Myocyte (in vitro differentiated cells): ENCODE results near the gene LPIN3. TPM values are rescaled to one million over a fixed set of nuclear protein-coding genes. Genes with fewer than 3 reads are reported as not detected.

ENCODE experiments used
- DNase-seq: peaks from one replicate; pipeline ENCODE4 v3.0.0-alpha.2; 2012; ENCODE audit warnings: low read depth
- total RNA-seq: library from RNA; depleted of rRNA; stranded (reverse); fragments of >200 nt; gene quantifications from 2 replicates; pipeline ENCODE4 v1.2.3, GENCODE V29; 2014

Gene LPIN3
- total RNA-seq, 1 donor from 2014 or later: 7.7 TPM

DNA sequence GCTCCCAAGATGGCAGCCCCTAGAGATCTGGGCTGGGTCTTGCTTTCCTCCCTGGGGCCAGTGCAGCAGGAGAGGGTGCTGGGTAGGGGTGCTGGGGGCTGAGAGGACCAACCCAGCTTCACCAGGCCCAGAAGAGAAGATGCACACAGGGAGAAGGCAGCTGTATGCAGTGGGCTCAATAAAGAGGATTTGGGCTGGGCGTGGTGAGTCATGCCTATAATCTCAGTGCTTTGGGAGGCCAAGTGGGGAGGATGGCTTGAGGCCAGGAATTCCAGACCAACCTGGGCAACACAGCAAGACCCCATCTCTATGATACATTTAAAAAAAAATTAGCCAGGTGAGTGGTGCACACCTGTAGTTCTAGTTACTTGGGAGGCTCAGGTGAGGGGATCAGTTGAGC is 51.7 kb downstream of the LPIN3 start:
- DNase-seq: no peak

DNA sequence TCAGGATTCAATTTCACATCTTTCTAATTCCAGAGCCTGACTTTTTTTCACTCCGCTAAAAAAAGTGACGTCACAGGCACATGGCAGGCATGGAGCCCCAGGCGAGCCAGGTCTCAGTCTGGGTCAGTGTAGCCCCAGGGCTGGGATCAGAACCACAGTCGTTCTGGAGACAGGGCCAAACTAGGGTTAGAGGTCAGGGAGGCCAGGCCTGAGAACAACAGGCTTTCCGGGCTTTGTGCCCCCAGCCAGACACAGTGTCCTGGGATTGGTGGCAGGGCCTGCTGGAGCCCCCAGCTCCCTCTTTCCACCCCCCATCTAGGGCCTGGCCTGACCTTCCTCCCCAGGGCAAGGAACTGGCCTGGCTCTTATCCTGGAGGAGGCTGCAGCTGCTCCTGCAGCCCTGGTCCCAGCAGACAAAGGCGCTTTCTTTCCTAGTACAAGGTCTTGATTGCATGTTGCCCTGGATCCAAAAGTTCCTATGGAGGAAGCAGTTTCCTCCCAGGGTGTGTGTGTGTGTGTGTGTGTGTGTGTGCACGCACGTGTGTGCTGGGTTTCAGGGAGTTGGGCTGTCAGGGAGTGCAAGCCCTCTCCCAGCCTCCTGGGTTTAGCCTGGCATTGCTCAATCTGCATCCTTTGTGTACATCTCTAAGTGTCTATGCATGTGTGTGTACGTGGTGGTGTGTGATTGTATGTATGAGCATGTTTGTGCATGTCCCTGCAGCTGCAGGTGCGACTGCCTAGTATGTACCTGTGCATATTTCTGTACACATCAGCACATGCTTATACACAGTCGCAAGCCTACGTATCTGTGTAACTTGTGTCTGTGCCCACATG is 52.5 kb downstream of the LPIN3 start:
- DNase-seq: no peak

DNA sequence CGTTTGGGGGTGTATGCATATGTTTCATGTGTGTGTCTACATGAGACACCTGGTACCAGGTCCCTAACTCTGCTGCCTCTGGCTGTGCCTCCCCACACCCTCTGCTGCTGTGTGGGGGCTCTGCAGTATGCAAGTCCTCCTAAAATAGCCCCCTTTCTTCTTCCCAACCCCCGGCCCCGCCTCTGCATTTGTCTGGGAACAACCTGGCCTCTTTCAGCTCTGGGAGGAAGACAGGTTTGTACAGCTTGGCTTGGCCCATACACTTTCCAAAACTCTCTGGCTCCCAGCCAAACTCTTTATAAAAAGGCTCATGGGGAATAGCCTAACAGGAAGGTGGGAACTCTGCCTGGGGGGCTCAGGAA is 53.1 kb downstream of the LPIN3 start:
- no peak for DNase-seq

- no peak for DNase-seq
Observed at GRCh38 chr20:41394081-41394480, 53.5 kb downstream of the LPIN3 start.

GRCh38 chr20:41394931-41395666 is 54.5 kb downstream of the LPIN3 start:
- DNase-seq: no peak

DNA sequence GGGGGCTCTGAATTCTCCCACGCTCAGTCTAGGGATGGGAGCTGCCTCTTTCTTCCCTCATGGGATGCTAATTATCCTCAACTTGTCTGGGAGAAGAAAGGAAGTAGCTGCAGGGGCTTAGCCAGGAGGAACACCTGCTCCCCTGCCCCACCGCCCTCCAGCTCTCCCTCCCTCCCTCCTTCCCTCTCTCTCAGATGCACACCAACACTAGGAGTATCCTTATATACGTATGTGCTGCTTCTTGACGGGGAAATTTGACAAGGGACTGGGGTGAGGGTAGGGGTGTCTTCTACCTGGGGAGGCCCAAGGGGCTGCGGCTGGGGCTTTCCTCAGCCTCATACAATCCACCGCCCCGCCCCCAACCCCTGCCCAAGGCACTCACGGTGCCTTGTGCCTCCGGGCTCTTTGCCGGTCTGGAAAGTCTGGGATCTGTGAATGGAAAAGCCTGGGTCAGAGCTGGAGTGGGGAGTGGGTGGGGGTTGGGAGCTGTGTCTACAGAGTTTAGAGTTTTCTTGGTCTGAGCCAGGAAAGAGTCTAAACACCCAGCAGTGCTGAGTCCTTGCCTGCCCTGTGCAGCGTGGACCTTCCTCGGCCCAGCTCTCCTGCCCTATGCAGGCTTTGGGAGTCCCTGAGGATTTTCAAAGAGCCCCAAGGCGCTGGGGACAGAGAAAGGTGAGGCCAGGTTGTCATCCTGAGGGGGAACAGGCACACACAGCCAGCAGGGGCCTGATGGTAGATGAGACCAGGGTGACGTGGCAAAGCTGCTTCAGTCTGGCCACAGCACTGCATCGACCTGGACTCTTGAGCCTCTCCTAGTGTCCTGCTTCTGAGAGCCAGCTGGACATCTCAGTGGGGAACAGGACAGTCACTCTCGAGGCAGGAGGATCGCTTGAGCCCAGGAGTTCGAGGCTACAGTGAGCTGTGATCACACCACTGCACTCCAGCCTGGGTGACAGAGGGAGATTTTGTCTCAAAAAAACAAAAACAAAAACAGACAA is 55.3 kb downstream of the LPIN3 start:
- DNase-seq: no peak

DNA sequence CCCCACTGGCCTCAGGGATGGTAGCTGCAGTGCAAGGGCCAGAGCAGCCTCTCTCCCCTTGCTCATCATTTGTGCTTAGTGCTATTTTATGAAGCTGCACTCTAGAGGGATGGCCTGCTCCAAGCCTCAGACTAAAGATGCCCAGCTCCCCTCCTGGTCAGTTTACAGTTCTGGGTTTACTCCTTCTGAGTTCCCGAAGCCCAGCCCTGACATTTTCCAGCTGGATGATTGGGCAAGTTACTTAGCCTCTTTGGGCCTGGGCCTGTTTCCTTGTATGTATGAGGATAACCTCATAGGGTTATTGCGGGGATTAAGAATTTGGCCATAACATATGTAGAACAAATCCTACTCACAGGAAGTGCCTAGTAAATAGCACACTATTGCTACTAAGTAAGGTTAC is 57.8 kb downstream of the LPIN3 start:
- no peak for DNase-seq

DNA sequence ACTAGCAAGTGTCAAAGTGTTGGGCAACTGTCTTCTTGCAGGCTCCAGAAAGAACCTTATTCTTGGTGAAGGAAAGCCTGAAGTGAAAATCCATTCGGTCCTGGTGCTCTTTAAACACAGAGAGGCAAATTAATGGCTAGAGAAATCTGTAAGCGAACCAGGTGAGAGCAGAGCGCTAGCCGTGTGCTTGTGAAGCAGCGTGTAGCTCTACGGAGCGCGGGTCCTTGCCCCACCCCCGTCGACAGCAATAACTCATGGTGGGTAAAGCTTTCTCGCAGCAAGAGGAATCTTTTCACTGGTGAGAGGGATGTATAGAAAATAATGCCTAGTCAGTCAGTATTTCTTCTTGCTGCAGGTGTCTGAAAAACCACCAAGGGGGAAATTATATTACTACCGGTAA is 63.0 kb downstream of the LPIN3 start:
- DNase-seq: no peak

DNA sequence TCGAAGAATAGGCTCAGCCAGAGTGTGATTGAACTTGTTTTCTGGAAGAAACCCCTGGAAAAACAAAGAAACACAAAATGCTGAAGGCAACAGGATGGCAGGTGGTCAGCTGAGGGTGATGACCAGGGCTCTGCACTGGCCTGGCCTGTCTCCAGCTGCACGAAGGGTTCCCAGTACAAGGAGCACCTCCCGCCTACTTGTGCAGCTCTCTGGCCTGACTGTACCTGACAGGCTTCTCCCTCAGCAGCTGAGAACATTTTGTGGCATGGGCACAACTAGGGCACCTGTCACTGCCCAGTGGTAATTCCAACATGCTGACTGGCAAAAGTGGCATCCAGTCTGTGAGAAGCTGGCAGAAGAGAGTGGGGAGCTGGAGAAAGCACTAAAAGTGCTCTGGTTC is 64.8 kb downstream of the LPIN3 start:
- peak; percentile 88 for DNase-seq

DNA sequence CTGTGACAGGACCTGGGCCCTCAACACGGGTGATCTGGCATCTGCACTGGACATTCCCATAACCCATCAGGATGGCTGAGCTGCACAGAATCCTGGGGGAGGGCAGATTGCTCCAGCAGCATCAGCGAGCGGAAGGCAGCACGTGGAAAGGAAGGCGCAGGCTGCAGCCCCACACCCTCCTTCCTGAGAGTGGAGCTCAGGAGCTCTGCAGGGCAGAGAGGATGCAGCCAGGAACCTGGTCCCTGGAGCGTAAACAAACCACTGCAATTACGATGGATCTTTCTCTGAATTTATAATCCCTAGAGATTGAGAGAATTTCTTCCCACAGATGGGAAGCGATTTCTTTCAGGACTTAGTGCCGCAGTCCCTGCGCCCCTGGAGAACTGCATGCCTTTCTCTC is 65.7 kb downstream of the LPIN3 start:
- DNase-seq: no peak

- DNase-seq: no peak
Observed at GRCh38 chr20:41406896-41407444, 66.3 kb downstream of the LPIN3 start.

- peak; percentile 55 for DNase-seq
Observed at GRCh38 chr20:41407607-41408006, 67.0 kb downstream of the LPIN3 start.

GRCh38 chr20:41408156-41408794 is 67.7 kb downstream of the LPIN3 start:
- peak; percentile 88 for DNase-seq

DNA sequence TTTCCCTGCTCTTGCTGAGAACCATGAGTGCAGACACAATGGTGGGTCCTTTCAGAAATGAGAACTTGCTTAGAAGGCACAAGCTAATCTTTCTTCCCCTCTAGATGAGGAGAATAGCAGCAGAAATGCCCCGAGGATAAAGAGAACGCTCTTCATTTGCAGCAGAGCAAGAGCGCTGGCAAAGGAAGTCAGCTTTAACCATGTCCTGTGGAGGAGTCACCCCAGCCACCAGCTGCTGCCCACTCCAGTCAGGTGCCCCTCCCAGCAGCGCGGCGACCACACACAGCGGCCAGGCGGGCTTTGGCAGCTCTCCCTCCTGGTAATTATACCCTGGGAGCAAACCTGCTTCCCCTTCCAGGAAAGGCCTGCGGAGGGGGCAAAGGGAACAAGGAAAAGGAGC is 68.4 kb downstream of the LPIN3 start:
- peak; percentile 86 for DNase-seq

Other genes with a start within 250 kb of the LPIN3 start
- 86.9 and 112 TPM in 2 replicates for gene PLCG1, start 203.3 kb upstream of the LPIN3 start, total RNA-seq
- gene ZHX3, start 23.1 kb upstream of the LPIN3 start, total RNA-seq: 35.8 and 36.4 TPM in 2 replicates
- gene EMILIN3, start 26.0 kb downstream of the LPIN3 start, total RNA-seq: not detected in 2 replicates